CD4-positive, alpha-beta T cell treated with Interleukin-4 for 1 hour (primary cell): ENCODE results near the gene LDLRAD2.

Source experiments
- DNase-seq, 2 donors: peaks; one replicate each; pipeline ENCODE4 v3.0.0-alpha.2; 2020 to 2022

Gene LDLRAD2

DNA sequence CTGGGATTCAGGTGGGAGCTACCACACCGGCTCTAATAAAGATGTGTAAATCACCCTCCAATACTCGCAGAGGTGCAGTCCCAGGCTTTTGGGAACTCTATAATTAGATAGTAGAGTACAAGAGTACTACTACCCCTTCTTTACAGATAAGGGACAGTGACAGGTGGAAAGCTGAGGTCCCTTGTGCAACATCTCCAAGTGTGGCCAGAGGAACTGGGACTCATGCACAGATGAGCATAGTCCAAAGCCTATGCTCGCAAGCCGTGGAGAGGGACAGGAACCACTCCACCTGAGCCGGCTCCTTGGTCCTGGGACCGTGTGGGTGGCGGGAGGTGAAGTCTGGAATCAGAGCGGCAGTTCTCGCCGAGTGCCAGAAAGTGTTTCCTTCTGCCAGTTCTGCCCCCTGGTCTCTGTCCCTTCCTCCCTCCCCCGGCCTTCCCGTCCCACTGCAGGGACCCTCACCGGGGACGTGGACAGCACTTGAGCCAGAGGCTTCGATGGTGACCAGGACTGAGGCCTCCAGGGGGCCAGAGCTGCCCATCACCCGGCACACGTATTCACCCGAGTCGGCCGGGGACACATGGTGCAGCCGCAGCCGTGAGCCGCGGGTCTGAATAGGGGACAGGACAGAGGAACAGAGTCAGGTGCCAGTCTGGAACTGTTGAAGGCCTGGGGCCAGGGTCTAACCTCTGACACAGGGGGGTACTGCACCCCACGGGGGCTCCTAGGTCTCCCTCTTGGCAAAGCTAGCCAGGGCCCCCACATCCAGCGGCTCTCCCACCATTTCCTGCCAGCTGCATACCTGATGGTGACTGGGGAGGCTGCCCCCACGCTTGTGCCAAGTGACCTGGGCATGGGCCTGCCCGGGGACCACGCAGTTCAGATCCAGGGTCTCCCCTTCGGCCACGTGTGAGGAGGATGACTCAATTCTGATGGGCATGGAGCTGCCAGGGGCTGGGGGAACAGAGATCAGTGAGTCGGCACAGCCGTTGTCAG lies 33.9 kb downstream of the LDLRAD2 start:
- DNase-seq = no peak

- no peak for DNase-seq
Measured at GRCh38 chr1:21847223-21848205, 35.4 kb downstream of the LDLRAD2 start.

GRCh38 chr1:21848524-21849174 lies 36.6 kb downstream of the LDLRAD2 start:
- no peak for DNase-seq

DNA sequence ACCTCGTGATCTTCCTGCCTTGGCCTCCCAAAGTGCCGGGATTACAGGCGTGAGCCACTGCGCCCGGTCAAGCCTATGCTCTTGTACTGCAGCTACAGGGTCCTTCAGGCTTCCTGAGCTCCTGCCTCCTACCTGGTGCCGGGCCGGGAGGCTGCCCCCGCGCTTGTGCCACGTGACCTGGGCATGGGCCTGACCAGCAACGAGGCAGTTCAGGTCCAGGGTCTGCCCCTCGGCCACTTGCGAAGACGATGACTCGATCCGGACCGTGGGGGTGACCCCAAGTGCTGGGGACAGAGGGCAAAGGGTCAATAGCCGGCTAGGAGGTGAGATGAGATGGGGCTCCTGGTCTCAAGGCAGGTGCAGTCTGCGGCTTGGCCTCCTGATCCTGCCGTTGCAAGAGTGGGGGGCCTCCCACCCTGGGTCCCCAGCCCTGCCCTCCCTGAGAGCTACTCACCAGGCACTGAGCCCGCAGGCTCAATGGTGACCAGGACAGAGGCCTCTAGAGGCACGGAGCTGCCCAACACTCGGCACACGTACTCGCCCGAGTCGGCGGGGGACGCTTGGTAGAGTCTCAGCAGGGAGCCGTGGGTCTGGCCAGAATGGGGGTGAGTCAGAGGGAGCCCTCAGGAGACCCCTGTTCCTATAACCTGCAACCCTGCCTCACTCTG lies 38.0 kb downstream of the LDLRAD2 start:
- DNase-seq = no peak

DNA sequence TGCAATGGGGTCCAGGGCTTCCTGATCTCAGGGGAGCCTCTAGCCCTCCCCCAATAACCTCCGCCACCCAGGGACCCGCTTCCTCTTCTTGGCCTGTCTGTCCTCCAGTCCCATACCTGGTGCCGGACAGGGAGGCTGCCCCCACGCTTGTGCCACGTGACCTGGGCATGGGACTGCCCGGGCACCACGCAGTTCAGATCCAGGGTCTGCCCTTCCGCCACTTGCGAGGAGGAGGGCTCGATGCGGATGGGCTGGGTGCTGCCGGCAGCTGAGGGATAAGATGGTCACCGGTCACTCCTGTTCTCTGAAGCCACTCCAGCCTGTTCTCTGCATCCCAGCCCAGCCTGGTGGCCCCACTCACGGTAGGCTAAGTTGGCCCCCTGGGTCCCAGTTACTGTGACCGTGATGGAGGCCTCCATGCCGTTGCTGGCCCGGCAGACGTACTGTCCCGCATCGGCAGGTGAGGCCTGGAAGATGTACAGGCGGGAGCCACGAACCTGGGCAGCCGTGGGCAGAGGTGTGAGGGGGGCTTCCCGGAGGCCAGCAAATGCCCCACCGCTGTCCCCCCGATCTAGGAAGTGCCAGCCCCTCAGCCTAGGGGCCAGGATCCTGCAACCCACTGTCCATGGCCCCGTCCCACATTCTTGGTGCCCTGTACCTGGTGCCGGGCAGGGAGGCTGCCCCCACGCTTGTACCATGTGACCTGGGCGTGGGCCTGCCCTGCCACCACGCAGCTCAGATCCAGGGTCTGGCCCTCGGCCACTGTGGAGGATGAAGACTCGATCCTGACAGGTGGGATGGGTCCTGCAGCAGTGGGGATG lies 39.6 kb downstream of the LDLRAD2 start:
- no peak for DNase-seq

DNA sequence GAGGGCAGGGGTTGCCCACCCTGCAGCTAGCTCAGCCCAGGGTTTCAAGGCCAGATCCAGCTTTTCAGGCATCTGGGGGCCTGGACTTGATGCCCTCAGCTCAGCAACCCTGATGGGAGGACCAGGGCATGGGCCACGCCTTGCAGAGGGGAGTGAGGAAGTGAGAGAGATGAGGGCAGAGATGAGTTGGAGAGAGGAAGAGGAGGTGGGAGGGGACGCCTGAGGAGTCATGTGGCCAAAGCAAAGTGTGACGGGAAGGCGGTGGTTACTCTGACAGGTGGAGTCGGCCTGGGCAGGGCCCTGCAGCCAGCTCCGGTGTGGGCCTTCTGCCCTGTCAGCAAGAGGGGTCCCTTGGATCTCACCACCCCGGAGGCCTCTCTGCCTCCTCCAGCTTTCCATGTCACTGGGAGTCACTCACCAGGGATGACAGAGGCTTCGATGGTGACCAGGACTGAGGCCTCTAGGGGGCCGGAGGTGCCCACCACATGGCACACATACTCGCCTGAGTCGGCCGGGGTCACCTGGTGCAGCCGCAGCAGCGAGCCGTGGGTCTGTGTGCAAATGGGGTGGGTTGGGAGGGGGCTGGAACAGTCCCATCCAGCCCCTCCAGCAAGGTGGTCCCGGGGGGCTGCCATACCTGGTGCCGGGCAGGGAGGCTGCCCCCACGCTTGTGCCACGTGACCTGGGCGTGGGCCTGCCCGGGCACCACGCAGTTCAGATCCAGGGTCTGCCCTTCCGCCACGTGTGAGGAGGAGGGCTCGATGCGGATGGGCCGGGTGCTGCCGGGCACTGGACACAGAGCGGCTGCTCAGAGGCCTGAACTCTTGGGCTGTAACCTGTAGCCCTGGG lies 40.4 kb downstream of the LDLRAD2 start:
- DNase-seq = no peak

DNA sequence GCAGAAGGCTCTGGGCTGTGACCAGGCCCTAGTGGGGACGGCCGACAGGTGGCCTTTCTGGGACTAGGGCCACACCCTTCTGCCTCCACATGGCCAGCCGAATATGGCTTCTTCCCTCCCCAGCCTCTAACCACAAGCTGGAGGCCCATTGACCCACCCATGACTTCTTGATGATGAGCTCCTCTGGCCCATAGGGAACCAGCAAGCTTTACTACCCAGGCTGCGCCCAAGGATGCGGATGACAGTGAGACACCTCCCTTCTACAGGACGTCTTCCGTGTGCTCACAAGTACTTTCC lies 41.0 kb downstream of the LDLRAD2 start:
- DNase-seq = no peak

- DNase-seq = no peak
Measured at GRCh38 chr1:21854090-21854750, 42.2 kb downstream of the LDLRAD2 start.

GRCh38 chr1:21854751-21855131 lies 42.7 kb downstream of the LDLRAD2 start:
- no peak for DNase-seq

DNA sequence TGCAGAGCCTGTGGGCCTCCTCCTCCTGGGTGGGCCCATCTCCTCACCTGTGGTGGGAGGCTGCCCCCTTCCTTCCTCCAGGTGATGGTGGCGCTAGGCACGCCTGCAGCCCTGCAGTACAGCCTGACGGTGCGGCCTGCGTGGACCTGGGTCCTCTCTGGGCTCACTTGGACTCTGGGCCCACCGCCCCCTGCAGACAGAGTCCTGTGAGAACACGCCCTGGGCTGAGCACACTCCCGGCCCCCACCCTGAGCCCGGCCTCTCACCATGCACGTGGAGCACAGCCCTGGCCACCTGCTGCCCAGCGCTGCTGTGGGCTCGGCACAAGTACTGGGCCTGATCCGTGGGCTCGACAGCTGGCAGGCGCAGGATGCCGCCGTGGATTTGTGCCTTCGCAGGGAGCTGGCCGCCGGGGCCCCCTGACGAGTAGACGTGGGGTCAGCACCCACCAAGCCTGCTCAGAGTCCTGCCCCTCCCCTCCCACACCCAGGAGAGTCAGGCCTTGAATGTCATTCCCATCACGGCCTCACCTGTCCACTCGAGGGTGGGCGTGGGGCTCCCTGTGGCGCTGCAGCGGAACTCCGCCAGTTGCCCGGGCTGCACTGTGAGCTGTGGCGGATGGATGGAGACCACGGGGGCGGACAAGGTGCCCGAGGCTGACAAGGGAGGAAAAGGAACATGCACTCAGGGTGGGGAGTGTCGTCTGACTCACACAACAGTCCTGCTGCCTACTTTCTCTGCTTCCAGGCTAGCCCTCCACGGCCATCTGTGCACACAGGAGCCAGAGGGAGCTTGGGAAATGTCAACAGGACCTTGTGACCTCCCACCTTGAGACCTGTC lies 43.4 kb downstream of the LDLRAD2 start:
- DNase-seq = no peak

DNA sequence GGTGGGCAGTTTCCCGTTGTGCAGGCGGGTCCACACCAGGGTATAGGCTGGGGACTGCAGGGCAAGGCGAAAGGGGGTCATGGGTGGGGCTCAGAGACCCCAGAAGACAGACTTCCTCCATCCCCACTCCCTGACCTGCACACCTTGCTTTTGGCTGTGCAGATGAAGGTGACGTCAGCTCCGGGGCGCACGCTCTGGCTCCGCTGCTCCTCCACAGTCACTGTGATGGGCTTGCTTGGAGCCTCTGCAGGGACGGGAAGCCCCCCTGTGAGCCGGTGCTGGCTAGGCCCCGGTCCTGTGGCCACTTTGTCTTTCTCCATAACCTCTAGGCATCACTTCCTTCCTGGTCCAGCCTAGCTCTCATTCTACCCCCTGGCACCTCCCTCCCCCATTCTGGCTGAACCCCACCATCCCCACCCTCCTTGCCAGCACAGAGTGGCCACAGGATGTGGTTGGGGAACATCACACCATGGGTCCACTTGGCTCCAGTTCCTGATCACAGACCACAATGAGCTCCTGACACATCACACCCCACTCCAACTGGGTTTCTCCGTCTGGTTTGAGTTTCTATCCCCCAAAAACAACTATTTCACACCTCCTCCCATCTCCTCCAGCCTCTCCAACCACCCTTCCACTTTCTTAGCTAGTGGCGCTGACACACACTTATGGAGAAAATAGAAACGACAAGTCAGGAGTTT lies 45.2 kb downstream of the LDLRAD2 start:
- no peak for DNase-seq

DNA sequence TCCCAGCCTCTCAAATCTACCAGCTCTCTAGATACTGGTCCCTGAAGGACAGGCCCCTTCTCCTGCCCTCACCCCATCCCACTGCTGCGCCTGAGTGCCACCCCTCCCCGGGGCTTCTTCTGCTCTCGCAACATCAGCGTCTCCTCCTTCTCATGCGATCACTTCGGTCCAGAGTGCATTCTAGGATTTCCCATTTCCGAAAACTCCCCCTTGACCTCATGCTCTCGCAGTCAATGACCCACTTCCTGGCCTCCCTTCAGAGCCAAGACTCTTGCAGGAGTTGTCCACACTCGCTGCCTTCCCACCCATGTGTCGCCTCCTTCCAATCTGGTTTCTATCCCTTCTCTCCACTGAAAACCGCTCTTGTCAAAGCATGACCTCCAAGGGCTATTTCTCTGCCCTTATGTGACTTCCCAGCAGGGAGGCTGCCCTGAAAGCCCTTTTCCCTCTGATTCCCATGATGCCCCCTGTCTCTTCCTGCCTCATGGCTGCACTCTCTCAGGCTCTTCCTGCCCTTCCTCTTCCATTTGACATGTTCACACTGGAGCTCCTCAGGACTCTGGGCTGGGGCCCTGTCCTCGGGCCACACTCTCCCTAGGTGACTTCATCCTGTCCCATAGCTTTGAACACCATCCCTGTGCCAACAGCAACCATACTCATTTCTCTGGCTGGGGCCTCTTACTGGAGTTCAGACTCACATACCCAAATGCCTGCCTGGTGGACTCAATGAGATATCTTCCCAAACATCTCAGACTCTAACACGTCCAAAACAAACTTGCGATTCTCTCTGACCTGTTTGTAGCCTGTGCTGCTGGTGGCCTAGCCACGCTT lies 46.0 kb downstream of the LDLRAD2 start:
- no peak for DNase-seq

GRCh38 chr1:21859669-21860179 lies 47.7 kb downstream of the LDLRAD2 start:
- no peak for DNase-seq

DNA sequence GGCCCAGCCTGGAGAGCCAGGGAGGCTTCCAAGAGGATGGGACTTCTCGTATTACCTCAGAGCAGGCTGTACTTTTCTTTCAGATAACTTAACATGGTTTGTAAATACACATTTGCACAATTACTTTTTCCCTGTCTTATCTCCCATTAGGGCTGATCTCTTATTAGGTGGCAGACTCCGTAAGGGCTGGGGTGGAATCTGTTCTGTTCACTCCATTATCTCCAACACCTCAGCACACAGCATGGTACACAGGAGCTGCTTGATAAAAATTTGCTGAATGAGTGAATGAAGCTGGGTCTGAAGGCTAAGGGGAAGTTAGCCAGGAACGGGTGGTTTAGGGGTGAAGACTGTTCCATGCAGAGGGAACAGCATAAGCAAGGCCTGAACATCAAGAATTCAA lies 48.9 kb downstream of the LDLRAD2 start:
- no peak for DNase-seq

GRCh38 chr1:21861602-21862429 lies 49.8 kb downstream of the LDLRAD2 start:
- DNase-seq = no peak

DNA sequence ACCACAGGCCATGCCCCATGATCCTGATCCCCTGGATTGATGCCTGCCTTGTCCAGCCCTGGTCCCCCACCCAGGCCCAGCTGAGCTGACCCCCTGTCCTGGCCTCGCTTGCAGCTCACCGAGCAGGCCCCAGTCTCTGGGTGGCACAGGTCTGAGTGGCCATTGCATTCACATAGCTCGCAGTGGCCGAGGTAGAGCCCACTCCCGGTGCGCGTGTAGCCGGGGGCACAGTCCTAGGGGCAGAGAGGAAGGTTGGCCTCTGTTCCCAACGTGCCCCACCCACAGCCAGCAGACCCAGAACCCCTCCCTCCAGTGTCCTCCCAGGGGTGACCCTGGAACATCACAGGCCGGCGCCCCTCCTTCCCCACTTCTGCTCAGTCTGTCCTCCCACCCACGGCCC lies 51.9 kb downstream of the LDLRAD2 start:
- no peak for DNase-seq
